SJCRH30 (cell line): ENCODE results near the gene HMOX1. TPM values are rescaled to one million over a fixed set of nuclear protein-coding genes. Genes with fewer than 3 reads are reported as not detected.
A peak's percentile ranks its signal among the peaks of the same experiment; 100 is the strongest.

ENCODE experiments used
- DNase-seq, 2 experiments: peaks; one replicate each; pipeline ENCODE4 v3.0.0-alpha.2; 2015 to 2020
- H3K27ac ChIP-seq: fragments of 250-450 bp; sonication (Bioruptor Pico); 2 replicates; pipeline ENCODE4 v1.5.1; 2020; ENCODE audit warnings: mild to moderate bottlenecking, moderate library complexity
- H3K27me3 ChIP-seq: fragments of 250-450 bp; sonication (Bioruptor Pico); 2 replicates; pipeline ENCODE4 v1.5.1; 2020; ENCODE audit warnings: mild to moderate bottlenecking, moderate library complexity
- H3K36me3 ChIP-seq: fragments of 250-450 bp; sonication (Bioruptor Pico); 2 replicates; pipeline ENCODE4 v1.5.1; 2020; ENCODE audit warnings: mild to moderate bottlenecking, moderate library complexity
- H3K4me1 ChIP-seq: fragments of 250-450 bp; sonication (Bioruptor Pico); 2 replicates; pipeline ENCODE4 v1.5.1; 2020; ENCODE audit warnings: mild to moderate bottlenecking, moderate library complexity
- H3K4me3 ChIP-seq: fragments of 250-450 bp; sonication (Bioruptor Pico); 2 replicates; pipeline ENCODE4 v1.5.1; 2020; ENCODE audit warnings: mild to moderate bottlenecking, moderate library complexity
- H3K9me3 ChIP-seq: fragments of 250-450 bp; sonication (Bioruptor Pico); replicated peaks from 2 replicates; pipeline ENCODE4 v1.5.1; 2020; ENCODE audit warnings: mild to moderate bottlenecking, moderate library complexity
- total RNA-seq: library from RNA; depleted of rRNA; stranded (reverse); fragments of >200 nt; shearing (Covaris generic); gene quantifications from 2 replicates; pipeline ENCODE4 v1.2.3, GENCODE V29; 2014

Gene HMOX1
- total RNA-seq, 1 experiment from 2014 or later: 5.1 TPM

- Histone ChIP-seq H3K27ac (no peak overlapping the region), H3K4me3 (no peak overlapping the region), H3K9me3 (no peaks in the 10 kb centered on the region), H3K36me3 (no peaks in the 10 kb centered on the region; the same call in 1 of the 2 replicates), H3K4me1 (peaks cover 7% of the 10 kb centered on the region; the same call in 1 of the 2 replicates), H3K27me3 (no peaks in the 10 kb centered on the region)
- DNase-seq: no peak
These were observed 34.2 kb upstream of the HMOX1 start for GRCh38 chr22:35346596-35347220.

GRCh38 chr22:35347462-35347861 is 33.4 kb upstream of the HMOX1 start:
- no peaks in the 10 kb centered on the region for H3K36me3 ChIP-seq
- no peak for DNase-seq
- H3K27me3 ChIP-seq: no peaks in the 10 kb centered on the region
- no peak overlapping the region for H3K4me3 ChIP-seq
- no peak overlapping the region for H3K27ac ChIP-seq
- peaks cover 7% of the 10 kb centered on the region; the same call in 1 of the 2 replicates for H3K4me1 ChIP-seq
- no peaks in the 10 kb centered on the region for H3K9me3 ChIP-seq

- Histone ChIP-seq H3K27ac (no peak overlapping the region), H3K4me3 (no peak overlapping the region), H3K36me3 (no peaks in the 10 kb centered on the region), H3K9me3 (no peaks in the 10 kb centered on the region), H3K4me1 (peaks cover 7% of the 10 kb centered on the region; the same call in 1 of the 2 replicates), H3K27me3 (no peaks in the 10 kb centered on the region)
- DNase-seq: no peak
These were observed 32.8 kb upstream of the HMOX1 start for GRCh38 chr22:35348026-35348590.

- no peaks in the 10 kb centered on the region for H3K36me3 ChIP-seq
- H3K4me1 ChIP-seq: peaks cover 10% of the 10 kb centered on the region; the same call in 1 of the 2 replicates
- no peak overlapping the region for H3K4me3 ChIP-seq
- H3K27me3 ChIP-seq: no peaks in the 10 kb centered on the region
- no peaks in the 10 kb centered on the region for H3K9me3 ChIP-seq
- H3K27ac ChIP-seq: no peak overlapping the region
- no peak for DNase-seq
These were observed 32.2 kb upstream of the HMOX1 start for GRCh38 chr22:35348703-35349102.

GRCh38 chr22:35349368-35349703 is 31.6 kb upstream of the HMOX1 start:
- H3K9me3 ChIP-seq: no peaks in the 10 kb centered on the region
- H3K4me1 ChIP-seq: peaks cover 10% of the 10 kb centered on the region; the same call in 1 of the 2 replicates
- H3K4me3 ChIP-seq: peak overlapping the region; percentile 16
- H3K27me3 ChIP-seq: no peaks in the 10 kb centered on the region
- no peaks in the 10 kb centered on the region for H3K36me3 ChIP-seq
- DNase-seq: no peak
- H3K27ac ChIP-seq: peak overlapping the region; percentile 50

GRCh38 chr22:35349704-35350538 is 31.0 kb upstream of the HMOX1 start:
- Histone ChIP-seq H3K36me3 (no peaks in the 10 kb centered on the region), H3K9me3 (no peaks in the 10 kb centered on the region), H3K4me3 (peak overlapping the region; percentile 57), H3K4me1 (peaks cover 10% of the 10 kb centered on the region; the same call in 1 of the 2 replicates), H3K27me3 (no peaks in the 10 kb centered on the region), H3K27ac (peak overlapping the region; percentile 50)
- DNase-seq: peak; percentile 86 to 88

- no peaks in the 10 kb centered on the region for H3K27me3 ChIP-seq
- H3K4me3 ChIP-seq: peak overlapping the region; percentile 57
- no peaks in the 10 kb centered on the region for H3K36me3 ChIP-seq
- DNase-seq: peak; percentile 93 to 94
- H3K27ac ChIP-seq: peak overlapping the region; percentile 62
- H3K4me1 ChIP-seq: peaks cover 10% of the 10 kb centered on the region; the same call in 1 of the 2 replicates
- H3K9me3 ChIP-seq: no peaks in the 10 kb centered on the region
These were observed 30.1 kb upstream of the HMOX1 start for GRCh38 chr22:35350539-35351503.

GRCh38 chr22:35352214-35353111 is 28.4 kb upstream of the HMOX1 start:
- no peak overlapping the region for H3K27ac ChIP-seq
- no peak overlapping the region for H3K4me3 ChIP-seq
- peak in 1 of 2 experiments; percentile 34 for DNase-seq
- H3K9me3 ChIP-seq: no peaks in the 10 kb centered on the region
- no peaks in the 10 kb centered on the region for H3K27me3 ChIP-seq
- no peaks in the 10 kb centered on the region for H3K36me3 ChIP-seq
- H3K4me1 ChIP-seq: peaks cover 10% of the 10 kb centered on the region; the same call in 1 of the 2 replicates

- Histone ChIP-seq H3K36me3 (no peaks in the 10 kb centered on the region), H3K27ac (no peak overlapping the region), H3K4me1 (peaks cover 10% of the 10 kb centered on the region; the same call in 1 of the 2 replicates), H3K9me3 (no peaks in the 10 kb centered on the region), H3K4me3 (no peak overlapping the region), H3K27me3 (no peaks in the 10 kb centered on the region)
- DNase-seq: peak; percentile 47 to 52
These were observed 27.6 kb upstream of the HMOX1 start for GRCh38 chr22:35353318-35353717.

- peak in 1 of 2 experiments; percentile 17 for DNase-seq
- no peaks in the 10 kb centered on the region for H3K36me3 ChIP-seq
- no peaks in the 10 kb centered on the region for H3K27me3 ChIP-seq
- H3K27ac ChIP-seq: no peak overlapping the region
- peaks cover 7% of the 10 kb centered on the region; the same call in 1 of the 2 replicates for H3K4me1 ChIP-seq
- H3K4me3 ChIP-seq: no peak overlapping the region
- no peaks in the 10 kb centered on the region for H3K9me3 ChIP-seq
These were observed 26.8 kb upstream of the HMOX1 start for GRCh38 chr22:35354068-35354467.

- no peak overlapping the region for H3K4me3 ChIP-seq
- H3K36me3 ChIP-seq: no peaks in the 10 kb centered on the region
- no peaks in the 10 kb centered on the region for H3K27me3 ChIP-seq
- no peaks in the 10 kb centered on the region for H3K9me3 ChIP-seq
- no peak for DNase-seq
- no peak overlapping the region for H3K27ac ChIP-seq
- H3K4me1 ChIP-seq: peaks cover 3% of the 10 kb centered on the region; the same call in 1 of the 2 replicates
These were observed 22.8 kb upstream of the HMOX1 start for GRCh38 chr22:35357883-35358621.

- peaks cover 4% of the 10 kb centered on the region; the same call in 1 of the 2 replicates for H3K4me1 ChIP-seq
These were observed 21.4 kb upstream of the HMOX1 start for GRCh38 chr22:35359380-35360065.

More at GRCh38 chr22:35359380-35360065, 21.4 kb upstream of the HMOX1 start:
- Histone ChIP-seq H3K9me3 (no peaks in the 10 kb centered on the region), H3K36me3 (no peaks in the 10 kb centered on the region), H3K27me3 (no peaks in the 10 kb centered on the region), H3K27ac (no peak overlapping the region), H3K4me3 (no peak overlapping the region)
- DNase-seq: no peak
